DMS 273 treated with DMSO at 0.1 percent for 48 hours (cell line): ENCODE measurements around the gene CREB3L1.

Source experiments
- DNase-seq: peaks from one replicate; lab custom pipeline; 2025; lab: John Stamatoyannopoulos, UW

CREB3L1 gene

DNA sequence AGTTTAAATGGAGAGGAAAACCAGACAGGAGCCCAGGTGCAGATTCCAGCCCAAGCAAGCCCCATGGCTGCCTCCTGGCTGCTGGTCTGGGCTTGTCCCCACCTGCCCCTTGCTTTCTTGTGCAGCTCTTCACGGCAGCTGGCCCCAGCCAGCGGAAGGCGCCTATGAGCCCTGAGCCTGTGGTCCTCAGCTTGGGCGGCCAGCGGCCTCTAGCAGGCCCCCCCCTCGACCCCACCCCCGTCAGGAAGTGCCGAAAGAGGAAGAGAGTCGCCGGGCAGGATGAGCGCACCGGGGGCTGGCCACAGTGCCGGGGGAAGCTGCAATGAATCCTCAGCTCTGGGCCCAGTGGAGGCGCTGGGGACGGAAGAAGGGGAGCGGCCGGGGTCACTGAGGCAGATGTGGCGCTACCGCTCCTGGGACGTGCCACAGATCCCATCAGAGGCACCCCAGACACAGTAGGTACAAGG is 67.7 kb downstream of the CREB3L1 start:
- DNase-seq, result peak; percentile 34

DNA sequence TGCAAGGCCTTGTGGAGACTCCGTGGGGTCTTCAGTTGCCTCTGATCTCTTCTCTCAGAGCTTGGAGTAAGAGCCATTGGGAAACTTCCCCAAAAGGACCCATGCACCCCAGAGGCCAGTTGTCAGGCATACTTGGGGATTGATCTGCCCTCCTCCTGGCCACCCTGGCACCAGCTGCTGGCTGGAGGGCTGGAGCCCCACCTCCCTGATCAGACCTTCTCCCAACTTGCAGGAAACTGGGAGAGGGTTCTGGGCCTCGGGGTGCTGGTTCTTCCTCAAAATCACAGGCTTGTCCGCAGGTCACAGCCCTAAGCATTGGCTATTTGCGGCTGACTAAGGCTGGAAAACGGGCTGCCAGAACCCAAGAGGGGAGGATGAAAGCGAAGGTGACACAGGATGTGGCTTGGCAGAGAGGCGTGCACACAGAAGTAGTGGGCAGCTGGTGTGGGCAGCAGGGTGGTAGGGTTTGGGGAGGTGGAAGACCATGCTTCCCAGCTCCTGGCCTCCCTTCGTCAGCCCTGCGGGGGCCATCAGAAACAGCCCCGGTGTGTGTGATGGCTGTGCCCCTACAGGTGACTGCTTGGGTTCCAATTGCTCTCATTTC is 68.5 kb downstream of the CREB3L1 start:
- no peak for DNase-seq

DNA sequence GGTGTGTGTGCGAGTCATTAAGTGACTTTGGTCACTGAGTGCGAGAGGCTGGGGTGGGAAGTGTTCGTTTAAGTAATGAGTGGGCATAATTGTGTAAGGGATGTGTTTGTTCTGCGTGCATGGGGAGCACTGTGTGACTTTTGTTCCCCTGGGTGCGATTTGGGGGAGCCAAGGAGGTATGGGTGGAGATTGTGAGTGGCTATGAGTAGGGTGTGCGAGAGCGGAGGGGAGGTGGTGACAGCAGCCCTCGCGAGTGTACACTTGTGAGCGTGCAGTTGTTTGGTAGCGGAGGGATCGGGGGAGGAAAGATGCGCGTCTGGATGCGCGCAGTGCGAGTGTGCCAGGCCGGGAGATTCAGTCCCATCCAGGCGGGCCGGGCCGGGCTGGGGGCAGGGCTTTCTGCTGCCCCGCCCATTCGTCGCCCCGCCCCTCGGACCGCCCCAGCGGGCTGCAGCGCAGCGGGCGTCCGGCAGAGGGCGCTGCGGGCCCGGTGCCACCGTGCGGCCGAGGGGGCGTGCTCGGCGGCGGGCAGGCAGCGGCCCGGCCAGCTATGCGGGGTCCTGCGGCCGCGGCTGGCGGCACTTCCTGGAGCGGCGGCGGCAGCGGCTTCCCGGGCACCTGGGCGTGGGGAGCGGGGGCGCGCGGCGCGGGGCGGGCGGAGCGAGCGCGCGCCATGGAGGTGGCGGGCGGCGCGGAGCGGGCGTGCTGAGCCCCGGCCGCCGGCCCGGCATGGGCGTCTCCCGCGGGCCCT is 69.6 kb downstream of the CREB3L1 start, which contains the start of gene DGKZ:
Gene DGKZ, plus strand, starts transcription at position 578 of the 751 bp plus-strand sequence. CDS start 197 bp downstream, outside the sequence.
- no peak for DNase-seq

DNA sequence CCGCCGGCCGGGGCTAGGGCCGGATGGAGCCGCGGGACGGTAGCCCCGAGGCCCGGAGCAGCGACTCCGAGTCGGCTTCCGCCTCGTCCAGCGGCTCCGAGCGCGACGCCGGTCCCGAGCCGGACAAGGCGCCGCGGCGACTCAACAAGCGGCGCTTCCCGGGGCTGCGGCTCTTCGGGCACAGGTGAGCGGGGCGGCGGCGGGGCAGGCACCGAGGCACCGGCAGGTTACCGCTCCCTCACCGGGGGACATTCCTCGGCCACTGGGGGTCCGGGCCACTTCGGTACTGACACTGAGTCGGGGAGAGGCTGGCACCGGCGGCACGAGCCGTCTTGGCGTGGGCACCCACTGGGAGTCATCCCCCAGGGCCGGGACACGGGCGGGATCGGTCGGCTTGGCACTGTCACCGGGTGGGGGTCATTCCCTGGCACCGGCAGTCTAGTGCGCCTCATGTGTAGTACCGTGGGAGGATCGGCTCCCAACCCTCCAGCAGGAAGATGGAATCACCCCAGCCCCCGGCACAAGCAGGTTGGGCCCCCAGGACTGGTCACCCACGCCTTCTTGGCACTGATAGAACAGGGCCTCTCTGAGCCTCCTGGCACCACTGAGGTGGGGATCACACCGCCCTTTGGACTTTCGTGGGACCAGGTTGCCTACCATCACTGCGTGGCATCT is 70.3 kb downstream of the CREB3L1 start:
- no peak for DNase-seq

DNA sequence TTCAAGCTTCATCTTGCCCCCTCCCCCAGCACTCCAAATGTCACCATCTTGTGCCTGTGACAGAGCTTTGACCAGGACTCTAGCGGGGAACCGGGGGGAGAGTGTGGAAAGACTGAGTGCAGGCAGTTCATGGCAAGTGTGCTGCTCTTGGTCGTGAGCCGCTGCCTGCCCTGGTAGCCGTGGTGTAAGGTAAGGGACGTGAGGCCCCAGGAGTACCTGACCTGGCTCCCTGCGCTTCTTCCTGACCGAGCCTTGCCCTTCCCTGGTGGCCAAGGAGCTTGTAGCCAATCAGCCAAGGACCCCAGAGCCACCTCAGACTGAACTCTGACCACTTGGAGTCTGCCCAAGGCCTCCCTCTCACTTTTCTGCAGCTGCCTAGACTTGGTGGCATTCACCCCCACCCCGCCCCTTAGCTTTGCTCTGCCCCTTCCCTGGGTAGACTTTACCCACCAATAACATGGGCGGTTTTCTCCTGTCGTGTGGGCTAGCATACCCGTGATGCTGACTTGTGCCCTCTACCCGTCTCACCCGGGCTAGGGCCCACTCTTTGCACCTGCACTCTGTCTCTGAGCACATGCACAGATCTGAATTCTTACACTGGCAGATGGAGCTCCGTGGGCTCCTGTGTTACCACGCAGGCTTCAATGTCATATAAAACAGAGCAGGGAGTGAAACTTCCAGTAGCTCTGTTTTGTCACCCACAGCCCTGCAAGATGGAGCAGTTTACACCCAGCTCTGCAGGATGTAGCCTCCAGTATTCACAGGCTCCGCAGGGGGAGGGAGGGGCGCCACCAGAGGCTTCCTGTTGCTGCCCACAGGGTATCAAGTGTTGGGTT is 71.3 kb downstream of the CREB3L1 start:
- no peak for DNase-seq

DNA sequence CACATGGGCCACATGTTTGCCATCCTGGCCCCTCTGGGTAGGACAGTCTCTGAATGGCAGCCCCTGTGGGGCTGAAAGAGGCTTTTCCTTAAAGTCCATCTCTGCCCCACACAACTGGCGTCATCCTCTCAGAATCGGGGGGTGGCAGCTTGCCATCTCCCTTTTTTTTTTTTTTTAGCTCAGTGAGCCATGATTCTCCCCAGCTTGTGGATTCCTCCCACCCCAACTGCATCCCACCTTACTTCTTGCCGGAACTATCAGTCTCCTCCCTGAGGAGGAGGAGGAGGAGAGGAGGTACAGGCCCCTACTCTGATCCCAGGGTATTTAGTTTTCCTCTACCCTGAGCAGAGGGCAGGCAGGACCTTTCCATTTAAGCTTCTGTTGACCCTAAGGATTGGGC is 73.2 kb downstream of the CREB3L1 start:
- no peak for DNase-seq

DNA sequence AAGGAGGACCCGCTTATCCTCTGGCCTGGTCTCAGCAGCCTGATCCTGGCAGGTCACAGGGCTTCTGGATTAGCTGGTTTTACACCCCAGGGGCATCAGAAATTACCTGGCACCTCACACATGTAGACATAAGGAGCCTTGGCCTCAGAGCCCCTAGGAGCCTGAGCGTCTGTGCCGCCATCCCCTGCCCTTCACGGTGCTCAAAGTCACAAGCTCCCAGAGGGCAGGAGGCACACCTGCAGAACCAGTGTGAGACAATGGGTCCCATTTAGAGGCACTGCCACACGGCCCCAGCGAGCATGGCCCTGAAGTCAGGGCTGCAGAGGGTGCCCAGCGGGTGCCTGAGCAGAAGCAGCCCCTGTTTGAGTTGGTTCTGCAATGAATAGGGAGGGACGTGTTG is 73.7 kb downstream of the CREB3L1 start:
- no peak for DNase-seq

DNA sequence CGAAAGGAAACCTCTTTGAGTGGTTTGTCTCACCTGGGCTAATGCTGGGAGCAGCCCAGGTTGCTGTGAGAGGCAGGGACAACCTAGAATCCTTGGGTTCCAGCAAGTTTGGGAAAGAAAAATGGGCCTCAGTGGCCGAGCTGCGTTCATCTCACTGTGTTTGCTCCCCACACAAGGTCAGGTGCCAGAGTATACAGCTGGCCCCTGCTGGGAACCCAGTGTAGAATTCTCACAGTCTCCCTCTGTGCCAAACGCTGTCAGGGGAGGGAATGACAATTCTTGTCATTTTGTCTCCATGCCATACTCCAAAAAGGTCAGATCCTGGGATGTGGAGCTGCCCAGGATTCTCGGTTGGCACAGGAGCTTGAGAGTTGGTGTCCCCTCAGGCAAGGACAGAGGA is 74.1 kb downstream of the CREB3L1 start:
- no peak for DNase-seq

DNA sequence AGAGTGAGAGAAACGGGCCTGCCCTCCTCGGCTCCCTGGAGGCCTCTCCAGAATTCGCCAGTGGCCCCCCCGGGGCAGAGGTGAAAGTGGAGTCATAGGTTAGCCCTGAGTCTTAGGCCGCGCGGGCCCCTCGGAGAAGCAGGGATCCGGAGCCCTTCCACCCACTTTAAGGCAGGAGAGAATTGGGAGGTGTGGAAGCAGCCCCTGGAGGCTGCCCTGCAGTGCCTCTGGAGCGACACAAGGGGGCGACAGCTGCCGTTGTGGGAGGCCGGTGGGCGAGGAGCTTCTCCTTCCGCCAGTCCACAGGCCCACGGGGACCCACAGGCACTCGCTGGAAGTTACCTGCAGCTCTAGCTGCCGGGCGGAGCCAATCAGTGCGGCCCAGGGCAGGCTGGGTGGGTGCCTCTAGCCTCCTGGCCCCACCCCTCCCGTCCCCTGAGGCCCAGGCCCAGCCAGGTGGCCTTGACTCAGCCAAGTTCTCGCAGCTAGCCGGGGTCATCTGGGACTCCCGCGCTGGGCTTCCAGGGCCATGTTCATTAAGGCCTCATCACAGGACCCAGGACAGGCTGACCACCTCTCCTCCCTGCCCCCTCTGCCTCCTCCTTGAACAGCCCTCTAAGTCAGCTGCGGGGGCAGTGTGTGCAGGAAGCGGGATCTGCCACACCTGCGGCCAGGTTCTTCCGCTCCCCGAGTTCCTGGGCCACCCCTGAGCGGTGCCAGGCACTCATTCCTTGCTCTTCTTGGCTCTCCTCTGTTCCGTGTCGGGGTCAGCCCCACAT is 74.8 kb downstream of the CREB3L1 start:
- no peak for DNase-seq

DNA sequence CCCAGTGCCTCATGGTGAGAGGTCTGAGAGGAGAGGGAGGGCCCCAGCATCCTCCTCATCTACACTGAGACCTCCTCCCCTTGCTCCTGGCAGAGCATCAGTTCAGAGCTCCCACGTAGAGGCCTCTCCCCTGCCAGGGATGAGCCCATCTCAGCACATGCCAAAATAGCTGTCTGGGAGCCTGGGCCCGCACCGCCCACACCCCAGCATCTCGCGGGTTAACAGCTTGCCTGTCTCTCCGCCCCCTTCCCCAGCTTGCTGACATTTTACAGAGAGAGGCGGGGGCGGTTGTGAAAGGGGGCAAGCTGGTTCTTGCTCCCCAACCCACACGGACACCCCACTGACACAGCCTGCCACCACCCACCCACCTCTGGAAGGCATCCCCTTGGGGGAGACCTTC is 76.2 kb downstream of the CREB3L1 start:
- DNase-seq, result no peak

DNA sequence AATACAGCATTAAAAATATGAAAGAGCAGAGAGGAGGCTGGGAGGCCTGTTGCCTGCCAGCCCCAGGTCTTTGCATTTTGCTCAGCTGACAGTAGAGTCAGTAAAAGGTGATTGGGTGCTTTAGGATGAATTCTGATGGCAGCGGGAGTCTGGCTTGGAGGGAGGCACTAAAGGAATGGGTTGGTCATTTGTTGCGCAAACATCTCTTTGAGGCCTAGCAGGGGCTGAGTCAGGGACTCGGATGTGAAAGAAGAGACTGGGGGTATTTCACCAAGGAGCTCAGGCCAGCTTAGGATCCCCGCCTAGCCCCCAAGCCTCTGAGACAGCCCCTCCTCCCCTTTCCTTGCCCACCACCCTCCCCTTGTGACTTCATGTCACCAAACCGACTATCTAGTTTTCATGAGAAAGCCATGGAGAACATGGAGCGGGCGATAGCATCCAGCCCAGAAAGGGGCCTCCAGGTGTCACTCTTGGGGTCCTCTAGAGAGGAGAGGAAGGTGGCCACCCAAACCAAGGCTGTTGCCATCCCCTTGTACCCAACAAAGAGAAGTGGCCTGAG is 79.5 kb downstream of the CREB3L1 start:
- no peak for DNase-seq

DNA sequence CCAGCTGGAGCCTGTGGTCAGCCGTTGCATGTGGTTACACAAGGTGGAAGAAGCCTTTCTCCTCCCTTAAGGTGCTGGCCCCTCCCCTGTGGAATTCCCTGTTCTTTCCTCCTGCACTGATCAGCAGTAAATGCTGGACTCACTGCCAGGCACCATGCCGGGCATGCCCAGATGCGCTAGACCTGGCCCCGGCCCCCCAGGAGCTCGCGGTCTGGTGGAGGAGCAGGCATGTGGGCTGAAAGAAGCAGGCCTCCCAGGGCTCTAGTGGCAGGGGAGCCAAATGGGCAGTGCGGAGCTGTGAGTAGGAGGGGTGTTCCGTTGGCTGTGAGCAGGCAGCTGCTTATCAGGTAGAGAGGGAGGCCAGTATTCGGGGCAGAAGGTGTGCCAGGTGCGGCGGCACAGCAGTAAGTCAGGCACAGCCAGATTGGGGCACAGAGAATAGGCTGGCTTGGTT is 80.0 kb downstream of the CREB3L1 start:
- no peak for DNase-seq

DNA sequence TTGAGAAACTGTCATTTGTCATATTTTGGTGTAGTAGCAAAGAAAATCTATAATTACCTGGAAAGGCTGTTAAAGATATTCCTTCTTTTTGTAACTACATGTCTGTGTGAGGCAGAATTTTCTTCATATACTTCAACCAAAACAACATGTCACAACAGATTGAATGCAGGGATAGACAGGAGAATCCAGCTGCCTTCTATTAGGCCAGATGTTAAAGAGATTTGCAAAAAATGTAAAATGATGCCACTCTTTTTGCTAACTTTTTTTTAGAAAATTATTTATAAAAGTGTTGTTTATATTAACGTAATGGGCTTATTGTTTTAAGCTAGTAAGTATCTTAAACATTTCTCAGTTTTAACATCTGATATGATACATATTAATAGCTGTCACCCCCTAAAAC is 82.5 kb downstream of the CREB3L1 start:
- no peak for DNase-seq

DNA sequence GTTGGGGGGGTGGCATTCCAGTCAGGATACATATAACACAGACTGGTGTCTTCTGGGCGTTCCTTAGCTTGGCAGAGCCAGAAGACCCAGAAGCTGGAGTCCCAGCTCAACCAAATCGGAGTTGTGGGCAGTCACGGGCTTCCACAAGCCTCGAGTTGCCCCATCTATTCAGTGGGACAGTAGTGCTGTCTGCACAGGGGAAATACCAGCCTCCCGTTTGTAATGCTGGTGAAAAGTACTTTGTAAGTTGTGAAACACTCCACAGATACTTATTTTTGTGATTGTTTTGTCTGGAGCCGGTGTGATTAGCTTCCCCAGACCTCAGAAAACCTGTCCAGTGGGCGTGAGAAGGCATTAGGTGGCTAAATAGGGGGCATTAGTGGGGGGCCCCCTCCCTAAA is 83.4 kb downstream of the CREB3L1 start:
- no peak for DNase-seq

DNA sequence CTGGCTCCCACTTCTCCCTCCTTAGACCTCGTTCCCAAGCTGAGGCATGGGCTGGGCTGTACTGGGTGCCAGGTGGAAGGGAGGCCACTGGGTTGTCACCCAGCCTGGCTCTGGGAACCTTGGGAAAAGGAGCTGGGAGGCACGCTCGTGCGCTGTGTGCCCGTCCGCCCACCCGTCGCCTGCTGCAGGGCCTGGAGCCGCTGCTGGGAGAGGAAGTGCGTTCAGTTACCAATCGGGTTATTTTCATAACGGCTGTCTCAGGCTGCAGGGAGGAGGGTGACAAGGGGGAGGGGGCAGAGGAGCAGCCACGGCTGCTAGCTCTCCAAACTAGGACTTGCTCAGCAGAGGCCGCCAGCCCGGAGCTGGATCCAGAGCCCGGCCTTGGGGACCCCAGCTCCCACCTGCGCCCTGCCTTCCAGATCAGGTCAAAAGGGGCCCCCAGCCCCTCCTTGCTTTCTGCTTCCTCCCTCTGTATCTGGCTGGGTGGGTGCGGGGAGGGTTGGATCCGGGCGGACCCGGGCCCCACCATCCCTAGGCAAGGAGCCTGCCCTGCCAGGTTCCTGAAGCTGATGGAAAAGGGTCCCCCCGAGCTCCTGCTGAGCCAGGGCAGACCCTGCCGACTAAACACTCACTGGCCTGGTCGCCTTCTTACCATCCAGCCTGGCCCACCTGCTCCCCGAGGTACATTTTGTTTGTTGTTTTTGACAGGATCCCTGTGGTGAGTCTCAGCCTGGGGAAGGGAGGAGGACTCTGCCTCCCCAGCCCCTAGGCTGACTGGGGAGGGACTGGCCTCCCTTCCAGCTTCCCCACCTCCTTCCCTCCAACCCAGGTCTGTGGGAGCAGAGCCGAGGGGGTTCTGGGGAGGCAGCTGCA is 84.1 kb downstream of the CREB3L1 start:
- DNase-seq, result peak; percentile 18

DNA sequence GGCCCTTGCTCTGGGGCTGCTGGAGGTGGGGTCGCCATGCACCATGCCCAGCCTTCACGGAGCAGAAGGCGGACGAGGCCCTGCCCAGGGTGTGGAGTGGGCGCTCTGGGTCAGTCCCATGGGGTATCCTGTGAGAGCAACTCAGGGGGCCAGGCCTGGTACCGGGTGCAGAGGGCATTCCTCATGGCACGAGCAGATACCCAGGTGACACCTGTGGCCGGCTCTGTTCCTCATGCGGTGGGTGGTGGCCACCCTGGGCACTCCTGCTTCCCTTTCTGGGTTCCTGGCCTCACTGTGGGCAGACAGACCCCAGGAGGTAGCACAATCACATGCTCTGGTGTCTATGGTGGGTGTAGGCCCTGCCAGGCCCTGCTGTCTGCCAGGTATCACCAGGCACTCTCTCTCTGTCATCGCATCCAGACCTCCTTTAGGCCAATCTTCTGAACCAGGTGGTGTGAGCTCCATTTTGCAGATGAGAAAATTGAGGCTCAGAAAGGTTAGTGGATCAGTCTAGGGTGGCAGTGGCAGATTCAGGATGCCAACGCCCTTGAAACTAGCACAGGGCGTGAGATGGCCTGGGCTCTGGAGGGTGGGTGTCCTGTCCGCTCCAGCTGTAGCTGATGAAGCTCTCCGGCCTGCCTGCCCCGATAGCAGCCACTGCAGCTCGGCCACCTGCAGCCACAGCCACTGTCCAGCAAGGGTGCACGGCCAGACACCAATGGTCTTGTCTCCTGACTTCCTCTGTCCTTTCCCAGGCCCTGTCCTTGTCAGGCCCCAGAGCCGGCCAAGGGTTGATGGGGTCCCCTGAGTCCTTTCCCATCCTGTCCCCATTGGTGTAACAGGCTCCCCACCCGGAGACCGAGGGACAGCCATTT is 84.9 kb downstream of the CREB3L1 start:
- DNase-seq, result no peak

DNA sequence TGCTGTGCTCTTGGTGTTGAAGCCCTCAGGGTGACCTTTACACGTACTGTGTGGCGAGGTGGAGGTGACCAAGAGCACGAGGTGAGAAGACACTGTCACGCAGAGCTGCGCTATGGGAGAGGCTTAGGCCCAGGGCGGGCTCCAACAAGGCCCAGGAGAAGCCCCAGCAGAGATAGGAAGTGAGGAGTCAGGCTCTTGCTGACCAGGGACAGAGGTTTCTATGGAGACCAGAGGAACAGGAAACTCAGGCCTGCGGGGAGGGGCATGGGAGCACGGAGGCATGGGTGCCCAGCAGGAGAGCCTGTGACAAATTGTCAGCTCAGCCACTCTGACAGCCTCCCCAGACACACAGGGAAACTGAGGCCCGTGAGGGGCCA is 85.6 kb downstream of the CREB3L1 start:
- DNase-seq, result no peak

DNA sequence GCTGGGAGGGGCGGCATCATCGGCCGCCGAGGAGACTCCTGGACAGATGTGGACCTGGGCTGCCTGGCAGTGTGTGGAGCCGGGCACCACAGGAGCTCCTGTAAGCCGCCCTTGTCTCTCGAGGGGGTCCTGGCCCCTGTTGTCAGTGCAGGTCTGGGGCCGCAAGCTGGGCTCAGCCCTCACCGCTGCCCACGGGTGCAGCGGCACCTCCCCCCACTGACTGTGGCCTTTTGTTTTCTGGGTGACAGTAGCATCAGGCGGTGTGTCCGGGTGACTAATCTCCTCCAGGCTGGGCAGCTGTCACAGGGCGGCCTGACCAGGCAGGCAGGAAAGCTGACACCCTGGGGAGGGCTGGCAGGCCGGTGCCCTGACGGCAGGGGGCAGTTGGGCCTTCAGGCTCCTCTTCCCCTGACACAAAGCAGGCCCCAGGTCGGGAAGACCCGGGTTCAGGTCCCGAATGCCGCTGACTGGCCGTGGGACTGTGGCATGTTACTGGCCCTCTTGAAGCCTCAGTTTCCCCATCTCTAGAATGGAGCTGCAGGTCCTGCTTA is 86.1 kb downstream of the CREB3L1 start:
- DNase-seq, result no peak

DNA sequence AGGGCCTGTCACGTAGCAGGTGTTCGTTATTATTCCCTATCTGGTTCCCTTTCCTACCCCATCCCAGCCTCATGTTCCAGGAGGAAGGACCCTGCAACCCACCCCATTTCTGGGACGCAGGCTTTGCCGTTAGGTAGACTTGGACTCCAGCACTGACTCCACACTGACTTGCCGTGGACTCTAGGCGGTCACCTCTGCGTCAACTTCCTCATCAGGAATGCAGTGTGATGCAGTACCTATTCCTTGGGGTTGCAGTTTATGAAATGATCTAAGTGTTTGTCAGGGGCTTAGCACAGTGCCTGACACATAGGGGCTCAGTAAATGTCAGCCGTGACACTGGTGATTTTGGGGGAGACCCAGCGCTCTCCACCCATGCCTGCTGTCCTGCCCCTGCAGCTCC is 86.6 kb downstream of the CREB3L1 start:
- no peak for DNase-seq
